OCI-LY7 (cell line): ENCODE data around the gene MXRA8. TPM values are rescaled to one million over a fixed set of nuclear protein-coding genes. Genes with fewer than 3 reads are reported as not detected.
A peak's percentile ranks its signal among the peaks of the same experiment; 100 is the strongest.

Source experiments
- BruUV-seq: library from RNA; stranded (reverse); fragments of 400-500 nt; replicated peaks from 2 replicates; lab custom pipeline; 2021; lab: Mats Ljungman, UMichigan
- CTCF ChIA-PET: fragments of 300-600 bp; sonication (Branson Sonifier 250); formaldehyde crosslinking; loops from one replicate; lab custom pipeline; 2022; ENCODE audit warnings: antibody characterized with exemption; ENCODE audit not compliant: unreplicated experiment; lab: Charles Lee
- POLR2A ChIA-PET: fragments of 300-600 bp; sonication (Branson Sonifier 250); formaldehyde crosslinking; loops from one replicate; lab custom pipeline; 2022; ENCODE audit warnings: antibody characterized with exemption; lab: Charles Lee
- DNase-seq: peaks from one replicate; pipeline ENCODE4 v3.0.0-alpha.2; 2015; ENCODE audit warnings: low spot score
- H2AFZ ChIP-seq: fragments of 200-600 bp; sonication (generic), shearing (Covaris generic); 2 replicates; pipeline ENCODE4 v1.6.1; 2014; ENCODE audit warnings: mild to moderate bottlenecking, antibody characterized with exemption, low read length, moderate library complexity
- H3K27ac ChIP-seq: fragments of 200-600 bp; sonication (generic); 2 replicates; pipeline ENCODE4 v1.5.1; 2014; ENCODE audit warnings: mixed run types, low read depth, mild to moderate bottlenecking, moderate library complexity, low read length, inconsistent platforms; ENCODE audit not compliant: poor library complexity, severe bottlenecking
- H3K36me3 ChIP-seq: fragments of 200-600 bp; sonication (generic); 2 replicates; pipeline ENCODE4 v1.6.1; 2014; ENCODE audit warnings: mild to moderate bottlenecking, antibody characterized with exemption, low read length, moderate library complexity, mixed read lengths; ENCODE audit not compliant: insufficient read depth
- H3K4me1 ChIP-seq: fragments of 200-600 bp; sonication (generic); 2 replicates; pipeline ENCODE4 v1.5.1; 2014; ENCODE audit warnings: mild to moderate bottlenecking, low read length; ENCODE audit not compliant: insufficient read depth, poor library complexity, severe bottlenecking
- H3K4me2 ChIP-seq: fragments of 200-600 bp; sonication (generic); 2 replicates; pipeline ENCODE4 v1.6.1; 2014; ENCODE audit warnings: mild to moderate bottlenecking, low read length
- H3K4me3 ChIP-seq: fragments of 200-600 bp; sonication (generic); 2 replicates; pipeline ENCODE4 v1.5.1; 2014; ENCODE audit warnings: mild to moderate bottlenecking, low read depth, low read length; ENCODE audit not compliant: poor library complexity, severe bottlenecking
- H3K79me2 ChIP-seq: fragments of 200-600 bp; sonication (generic); 2 replicates; pipeline ENCODE4 v1.6.1; 2016; ENCODE audit warnings: low read depth, mild to moderate bottlenecking, low read length, moderate library complexity, mixed read lengths; ENCODE audit not compliant: insufficient read depth
- H3K9me2 ChIP-seq: fragments of 200-600 bp; sonication (generic); 2 replicates; pipeline ENCODE4 v1.6.1; 2016; ENCODE audit warnings: mild to moderate bottlenecking, low read length, mixed read lengths; ENCODE audit not compliant: insufficient read depth
- H3K9me3 ChIP-seq: fragments of 200-600 bp; sonication (generic); 2 replicates; pipeline ENCODE4 v1.6.1; 2014; ENCODE audit warnings: mild to moderate bottlenecking, mixed run types, low read length, mixed read lengths
- H4K20me1 ChIP-seq: fragments of 200-600 bp; sonication (generic); 2 replicates; pipeline ENCODE4 v1.6.1; 2014; ENCODE audit warnings: mild to moderate bottlenecking, antibody characterized with exemption, low read length, moderate library complexity, mixed read lengths; ENCODE audit not compliant: insufficient read depth
- CTCF ChIP-seq: fragments of 200-600 bp; sonication (generic); conservative IDR thresholded peaks from 2 replicates; pipeline ENCODE4 v1.5.1; 2014; ENCODE audit warnings: mild to moderate bottlenecking, antibody characterized with exemption, low read length, moderate library complexity, mixed read lengths
- EZH2phosphoT487 ChIP-seq: fragments of 200-600 bp; sonication (generic); IDR thresholded peaks from 2 replicates; pipeline ENCODE4 v1.6.1; 2018; ENCODE audit warnings: low read depth, borderline replicate concordance, mild to moderate bottlenecking, mixed run types, antibody characterized with exemption, low read length, moderate library complexity, mixed read lengths
- intact Hi-C: fragments of 100-400 bp; cut with micrococcal nuclease; formaldehyde crosslinking; loops from one replicate; pipeline ENCODE4 v1.10.0; 2022; ENCODE audit not compliant: unreplicated experiment
- total RNA-seq, 2 experiments: library from RNA; depleted of rRNA in 1 of 2; stranded (reverse); fragments of >200 nt in 1 of 2; shearing (Covaris generic) in 1 of 2; gene quantifications; 2 replicates each; pipeline ENCODE4 v1.2.3, GENCODE V29; 2014 to 2022

MXRA8 gene
- total RNA-seq, 2 experiments from 2014 or later = not detected

- Histone ChIP-seq H3K79me2 (peaks cover 20% of the 10 kb centered on the region), H3K4me1 (peaks cover 38% of the 10 kb centered on the region), H3K27ac (peak overlapping the region; percentile 75), H4K20me1 (no peaks in the 10 kb centered on the region), H3K9me2 (no peaks in the 10 kb centered on the region), H3K4me2 (peak overlapping the region; percentile 94), H2AFZ (peak overlapping the region; percentile 50; the same call in 1 of the 2 replicates), H3K4me3 (peak overlapping the region; percentile 99), H3K9me3 (no peaks in the 10 kb centered on the region), H3K36me3 (peaks cover 47% of the 10 kb centered on the region)
- DNase-seq = peak; percentile 46
- ChIA-PET POLR2A (no interaction called here), CTCF (no interaction called here)
- no TSS peak for BruUV-seq
- no peak for TF ChIP-seq CTCF
- no peak for TF ChIP-seq EZH2phosphoT487
- intact Hi-C loops = loop anchor here (2.0 kb wide), 1 partner anchor 50 kb away; the partner anchor contains the start of genes CPTP and INTS11
Observed at GRCh38 chr1:1374589-1374928, 16.2 kb upstream of the MXRA8 start.

GRCh38 chr1:1373815-1374588 lies 15.6 kb upstream of the MXRA8 start:
- Histone ChIP-seq H2AFZ (no peak overlapping the region), H3K4me3 (peak overlapping the region; percentile 99), H3K4me2 (peak overlapping the region; percentile 94), H3K9me2 (no peaks in the 10 kb centered on the region), H3K36me3 (peaks cover 48% of the 10 kb centered on the region), H4K20me1 (no peaks in the 10 kb centered on the region), H3K4me1 (peaks cover 38% of the 10 kb centered on the region), H3K79me2 (peaks cover 20% of the 10 kb centered on the region), H3K27ac (peak overlapping the region; percentile 75), H3K9me3 (no peaks in the 10 kb centered on the region)
- TF ChIP-seq CTCF (no peak), EZH2phosphoT487 (no peak)
- intact Hi-C loops = loop anchor here (2.0 kb wide), 2 partner anchors 49 to 89 kb away; partner anchors contain the start of genes CPTP and INTS11
- TSS peak; percentile 96 for BruUV-seq
- POLR2A ChIA-PET = no interaction called here
- no peak for DNase-seq
- CTCF ChIA-PET = no interaction called here
